ENCODE measurements around the gene GALK2. TPM values are rescaled to one million over a fixed set of nuclear protein-coding genes. Genes with fewer than 3 reads are reported as not detected.

Gene GALK2
- total and polyA plus RNA-seq, 2 of the 8 experiments (the other 6 are each of a cell fraction or from before 2014, with no cell fraction given): 8.7 to 16.1 TPM

DNA sequence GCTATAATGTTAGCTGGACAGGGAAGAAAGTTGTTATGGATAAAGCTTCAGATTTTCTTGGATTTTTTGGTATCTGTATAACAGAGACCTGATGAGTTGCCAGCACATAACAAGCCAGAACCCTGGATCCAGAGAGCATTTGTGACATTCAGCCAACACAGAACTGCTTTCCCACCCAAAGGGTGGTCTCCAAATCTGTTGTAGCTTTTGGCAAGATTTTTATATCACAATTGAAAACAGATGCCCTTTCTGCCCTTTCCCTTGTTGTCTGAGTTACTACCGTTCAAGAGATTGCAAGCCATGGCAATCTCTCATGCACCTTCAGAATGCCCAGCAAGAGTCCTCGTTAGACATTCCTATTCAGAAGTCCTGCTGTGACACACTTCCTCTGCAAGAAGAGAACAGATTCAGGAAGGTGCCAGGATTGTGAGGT is 145.4 kb downstream of the GALK2 start:
- Histone ChIP-seq H3K56ac (replicated peaks; ENCODE audit: insufficient read length, low read depth, low read length) (no peak overlapping the region), H2BK5ac (ENCODE audit: low read depth, low read length) (peak overlapping the region; percentile 73; the same call in 1 of the 2 replicates), H4K5ac (ENCODE audit: insufficient read length, low read depth, low read length) (no peak overlapping the region), H3K4me2 (ENCODE audit: insufficient read depth in 1 of 2, low read depth in 2 of 2, low read length in 2 of 2) (peak overlapping the region; percentile 13 to 52; a peak in 2 of 4 replicates), H4K8ac (ENCODE audit: extremely low read depth, insufficient read depth, low read length) (no peak overlapping the region), H3K18ac (ENCODE audit: extremely low read depth, low read length) (no peak overlapping the region), H3K79me1 (ENCODE audit: low read depth, low read length) (no peaks in the 10 kb centered on the region), H2AK5ac (ENCODE audit: low read depth, low read length) (no peak overlapping the region), H3K36me3 (ENCODE audit: control insufficient read depth in 2 of 4, insufficient read depth in 4 of 4, low read length in 3 of 4) (peaks cover 0 to 1% (median 0%) of the 10 kb centered on the region in 4 experiments; a peak in 1 of 8 replicates), H3K4me3 (ENCODE audit: extremely low read depth in 1 of 4, insufficient read depth in 2 of 4, low read depth in 3 of 4, low read length in 4 of 4) (peak overlapping the region in 1 of 4 experiments; percentile 11; a peak in 1 of 8 replicates), H3K9ac (replicated peaks in 1 of 4; ENCODE audit: extremely low read depth in 1 of 4, low read depth in 3 of 4, low read length in 3 of 4) (no peak overlapping the region), H3K14ac (ENCODE audit: insufficient read length) (no peak overlapping the region), H4K20me1 (replicated peaks in 1 of 2; ENCODE audit: control insufficient read depth in 1 of 2, insufficient read depth in 2 of 2, low read length in 2 of 2) (no peaks in the 10 kb centered on the region), H3K27ac (ENCODE audit: low read depth, low read length) (no peak overlapping the region), H2BK12ac (ENCODE audit: low read depth, low read length) (no peak overlapping the region; the same call in 1 of the 2 replicates), H3K23ac (ENCODE audit: insufficient read length) (no peak overlapping the region), H3K9me3 (ENCODE audit: insufficient read depth in 2 of 2, low read depth in 1 of 2, low read length in 1 of 2) (no peaks in the 10 kb centered on the region), H2BK120ac (replicated peaks; ENCODE audit: low read depth, low read length) (no peak overlapping the region), H3K23me2 (ENCODE audit: low read depth, low read length) (no peaks in the 10 kb centered on the region), H3K79me2 (ENCODE audit: control insufficient read depth in 1 of 2, insufficient read depth in 2 of 2, low read length in 2 of 2) (no peaks in the 10 kb centered on the region), H2BK15ac (ENCODE audit: low read length) (no peak overlapping the region), H2BK20ac (ENCODE audit: low read length) (no peak overlapping the region), H3K4ac (replicated peaks; ENCODE audit: insufficient read length, low read depth, low read length) (no peak overlapping the region), H4K91ac (replicated peaks; ENCODE audit: insufficient read length, low read length) (no peak overlapping the region), H3K27me3 (replicated peaks in 1 of 4; ENCODE audit: control insufficient read depth in 3 of 4, extremely low read depth in 1 of 4, insufficient read depth in 3 of 4, low read length in 3 of 4) (no peaks in the 10 kb centered on the region), H3K4me1 (replicated peaks in 1 of 4; ENCODE audit: control insufficient read depth in 3 of 4, insufficient read depth in 4 of 4, low read length in 3 of 4) (peaks cover 0 to 8% (median 7%) of the 10 kb centered on the region in 4 experiments; a peak in 3 of 7 replicates), H2AFZ (ENCODE audit: low read length) (no peak overlapping the region)
- DNase-seq (ENCODE audit: low read depth in 1 of 2, low spot score in 2 of 2) (no peak), FAIRE-seq (peak; percentile 82)
- CTCF ChIA-PET (ENCODE audit: partially characterized antibody): interaction anchor here (1.7 kb wide), 1 partner anchor 107 kb away, joined by 4 read pairs; no protein-coding TSS in a partner anchor
- 31% methylated on average over 2 of the region's 2 CpGs; no CpG with 5 or more reads in 1 of the 2 experiments for WGBS, 2 experiments (ENCODE audit: extremely low coverage in 1 of 2, insufficient coverage in 1 of 2, insufficient read length in 1 of 2, insufficient replicate concordance in 2 of 2, low coverage in 1 of 2, low lambda C conversion rate in 2 of 2, missing lambda C conversion rate in 1 of 2)
- POLR2A ChIA-PET (ENCODE audit: partially characterized antibody): interaction anchor here (0.9 kb wide), 1 partner anchor 13 kb away, joined by 3 read pairs; no protein-coding TSS in a partner anchor
- TF ChIP-seq TEAD4 (IDR thresholded peaks at IDR 0.05; ENCODE audit: low read depth, low read length) (peak; percentile 54; the same call in 1 of the 2 replicates), POU5F1 (IDR thresholded peaks at IDR 0.05; ENCODE audit: low read depth, low read length) (no peak), CBX8 (IDR thresholded peaks at IDR 0.05; ENCODE audit: borderline replicate concordance, low read depth, low read length) (no peak), POLR2AphosphoS5 (IDR thresholded peaks at IDR 0.05; ENCODE audit: low read depth, low read length) (no peak), HDAC2 (IDR thresholded peaks at IDR 0.05; ENCODE audit: borderline replicate concordance in 1 of 2, low read depth in 2 of 2, low read length in 2 of 2) (peak in 1 of 2 experiments; percentile 87; a peak in 1 of 4 replicates), RNF2 (IDR thresholded peaks at IDR 0.05; ENCODE audit: borderline replicate concordance, low read depth, low read length, missing control alignments, poor library complexity, severe bottlenecking) (no peak), EGR1 (IDR thresholded peaks at IDR 0.05; ENCODE audit: borderline replicate concordance, low read depth, low read length) (no peak), FOSL1 (IDR thresholded peaks at IDR 0.05; ENCODE audit: insufficient read depth, low read depth, low read length) (no peak), CBX5 (IDR thresholded peaks at IDR 0.05; ENCODE audit: low read depth, low read length) (no peak), NANOG (IDR thresholded peaks at IDR 0.05; ENCODE audit: insufficient read depth, low read depth, low read length, poor library complexity, severe bottlenecking) (no peak), TCF12 (IDR thresholded peaks at IDR 0.05; ENCODE audit: low read depth, low read length) (no peak)
- TF ChIP-seq, protein P1, sequence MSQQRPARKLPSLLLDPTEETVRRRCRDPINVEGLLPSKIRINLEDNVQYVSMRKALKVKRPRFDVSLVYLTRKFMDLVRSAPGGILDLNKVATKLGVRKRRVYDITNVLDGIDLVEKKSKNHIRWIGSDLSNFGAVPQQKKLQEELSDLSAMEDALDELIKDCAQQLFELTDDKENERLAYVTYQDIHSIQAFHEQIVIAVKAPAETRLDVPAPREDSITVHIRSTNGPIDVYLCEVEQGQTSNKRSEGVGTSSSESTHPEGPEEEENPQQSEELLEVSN (IDR thresholded peaks at IDR 0.05): no peak

Measured in H1 (cell line).